HEK293T (cell line): Measurements from ENCODE around the gene CIDEC.

Experiments
- ARNT ChIP-seq: fragments of 450-650 bp; IDR thresholded peaks from 2 replicates; pipeline ENCODE4 v1.6.1; 2017; ENCODE audit warnings: mild to moderate bottlenecking
- BHLHE40 ChIP-seq: fragments of 450-650 bp; IDR thresholded peaks from 2 replicates; pipeline ENCODE4 v1.6.1; 2016; ENCODE audit warnings: mild to moderate bottlenecking, moderate library complexity, borderline replicate concordance
- CTBP1 ChIP-seq: fragments of 450-650 bp; IDR thresholded peaks from 2 replicates; pipeline ENCODE4 v1.6.1; 2016; ENCODE audit warnings: borderline replicate concordance
- FOXA1 ChIP-seq: fragments of 450-650 bp; IDR thresholded peaks from 2 replicates; pipeline ENCODE4 v1.6.1; 2016; ENCODE audit warnings: mild to moderate bottlenecking
- FOXK2 ChIP-seq: fragments of 450-650 bp; IDR thresholded peaks from 2 replicates; pipeline ENCODE4 v1.6.1; 2016; ENCODE audit warnings: mild to moderate bottlenecking
- FOXM1 ChIP-seq: fragments of 450-650 bp; IDR thresholded peaks from 2 replicates; pipeline ENCODE4 v1.6.1; 2017; ENCODE audit warnings: mild to moderate bottlenecking, borderline replicate concordance
- HDGF ChIP-seq: fragments of 450-650 bp; IDR thresholded peaks from 2 replicates; pipeline ENCODE4 v1.6.1; 2017; ENCODE audit warnings: antibody characterized with exemption, borderline replicate concordance
- L3MBTL2 ChIP-seq: fragments of 450-650 bp; conservative IDR thresholded peaks from 2 replicates; pipeline ENCODE4 v1.6.1; 2016; ENCODE audit warnings: mild to moderate bottlenecking
- NFRKB ChIP-seq: fragments of 450-650 bp; IDR thresholded peaks from 2 replicates; pipeline ENCODE4 v1.6.1; 2016; ENCODE audit warnings: mild to moderate bottlenecking, moderate library complexity
- PKNOX1 ChIP-seq: fragments of 450-650 bp; IDR thresholded peaks from 2 replicates; pipeline ENCODE4 v1.6.1; 2016
- SP1 ChIP-seq: fragments of 450-650 bp; IDR thresholded peaks from 2 replicates; pipeline ENCODE4 v1.6.1; 2017
- SUZ12 ChIP-seq: fragments of 450-650 bp; IDR thresholded peaks from 2 replicates; pipeline ENCODE4 v1.6.1; 2016; ENCODE audit warnings: mild to moderate bottlenecking
- TARDBP ChIP-seq: fragments of 450-650 bp; IDR thresholded peaks from 2 replicates; pipeline ENCODE4 v1.6.1; 2016
- ZNF384 ChIP-seq: fragments of 450-650 bp; IDR thresholded peaks from 2 replicates; pipeline ENCODE4 v1.6.1; 2016

GRCh38 chr3:9888540-9888939, 8.5 kb upstream of the CIDEC start:
- TF ChIP-seq ZNF384 (no peak), ARNT (no peak), BHLHE40 (no peak), CTBP1 (no peak), FOXM1 (no peak), NFRKB (no peak), TARDBP (no peak), SP1 (no peak), FOXK2 (no peak), L3MBTL2 (no peak), PKNOX1 (no peak), HDGF (no peak), FOXA1 (no peak), SUZ12 (no peak)
